NB4 (cell line): ENCODE results near the gene MYO9B.

ENCODE experiments used
- DNase-seq: peaks from one replicate; pipeline ENCODE4 v3.0.0; 2010; ENCODE audit warnings: low read depth
- H3K4me3 ChIP-seq: one replicate; pipeline ENCODE4 v1.5.1; 2011; ENCODE audit warnings: mild to moderate bottlenecking, low read depth, low read length, moderate library complexity
- CTCF ChIP-seq: IDR thresholded peaks from one replicate; pipeline ENCODE4 v1.5.1; 2012; ENCODE audit warnings: low read depth, low read length
- MAX ChIP-seq: IDR thresholded peaks from 2 replicates; pipeline ENCODE4 v1.6.1; 2011; ENCODE audit warnings: low read depth, low read length
- MYC ChIP-seq: IDR thresholded peaks from 2 replicates; pipeline ENCODE4 v1.6.1; 2011; ENCODE audit warnings: low read depth, low read length
- POLR2A ChIP-seq: IDR thresholded peaks from 2 replicates; pipeline ENCODE4 v1.6.1; 2011; ENCODE audit warnings: mild to moderate bottlenecking; ENCODE audit not compliant: insufficient read length; ENCODE audit errors: extremely low read depth

Gene MYO9B

GRCh38 chr19:17211547-17212446, 136.2 kb downstream of the MYO9B start:
- no peak for TF ChIP-seq CTCF
- TF ChIP-seq MYC: no peak
- TF ChIP-seq POLR2A: no peak
- TF ChIP-seq MAX: no peak
- DNase-seq: no peak

GRCh38 chr19:17213334-17213733, 137.8 kb downstream of the MYO9B start:
- no peak for DNase-seq
- no peak overlapping the region for H3K4me3 ChIP-seq
- TF ChIP-seq MAX (no peak), CTCF (no peak), MYC (no peak), POLR2A (no peak)

More at GRCh38 chr19:17211547-17212446, 136.2 kb downstream of the MYO9B start:
- H3K4me3 ChIP-seq: no peak overlapping the region

GRCh38 chr19:17214508-17215126, 139.0 kb downstream of the MYO9B start:
- peak overlapping the region; percentile 69 for H3K4me3 ChIP-seq
- no peak for DNase-seq
- TF ChIP-seq POLR2A: no peak
- no peak for TF ChIP-seq CTCF
- no peak; the same call in 1 of the 2 replicates for TF ChIP-seq MYC
- TF ChIP-seq MAX: no peak

- peak within 1 kb of the TSS; percentile 69 for H3K4me3 ChIP-seq
- peak; percentile 94 for DNase-seq
- peak; percentile 71 for TF ChIP-seq POLR2A
- TF ChIP-seq MYC: peak; percentile 76
- peak; percentile 54 for TF ChIP-seq MAX
- no peak for TF ChIP-seq CTCF
These were observed 139.8 kb downstream of the MYO9B start, which contains the start of gene USE1 for GRCh38 chr19:17215127-17215971. USE1 (plus strand) TSS chr19:17215357; CDS start chr19:17215406, 49 bp downstream.

GRCh38 chr19:17216058-17216670, 140.6 kb downstream of the MYO9B start:
- peak overlapping the region; percentile 69 for H3K4me3 ChIP-seq
- DNase-seq: no peak
- TF ChIP-seq POLR2A (no peak), MAX (no peak), MYC (no peak), CTCF (no peak)
